NCI-H1930 (cell line): ENCODE measurements around the gene KLC1.

Source experiments
- DNase-seq, 2 experiments: peaks; one replicate each; lab custom pipeline; 2025; lab: John Stamatoyannopoulos, UW

The KLC1 gene

GRCh38 chr14:103659631-103660030 is 30.6 kb downstream of the KLC1 start:
- no peak for DNase-seq

GRCh38 chr14:103662029-103662428 is 33.0 kb downstream of the KLC1 start:
- DNase-seq, result no peak

GRCh38 chr14:103662591-103662990 is 33.6 kb downstream of the KLC1 start:
- DNase-seq, result no peak

DNA sequence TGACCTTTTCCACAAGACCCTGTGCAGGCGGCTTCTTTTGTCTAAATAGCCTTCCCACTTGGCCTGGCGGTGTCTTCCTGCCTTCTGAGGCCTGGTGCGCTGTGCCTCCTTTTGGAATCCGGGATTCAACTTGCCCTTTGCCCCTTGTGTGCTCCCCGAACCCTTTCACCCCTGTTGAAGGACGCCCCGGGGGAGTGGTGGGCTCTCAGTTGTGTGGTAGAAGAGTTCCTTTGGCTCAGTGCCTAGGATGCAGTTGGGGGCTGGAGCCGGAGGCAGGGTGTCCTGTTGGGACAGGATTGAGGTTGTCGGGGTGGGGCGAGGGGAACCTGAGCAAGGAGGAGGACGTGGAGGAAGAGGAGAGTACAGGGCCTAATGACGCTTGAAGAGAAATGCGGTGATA is 34.5 kb downstream of the KLC1 start:
- DNase-seq, result no peak

DNA sequence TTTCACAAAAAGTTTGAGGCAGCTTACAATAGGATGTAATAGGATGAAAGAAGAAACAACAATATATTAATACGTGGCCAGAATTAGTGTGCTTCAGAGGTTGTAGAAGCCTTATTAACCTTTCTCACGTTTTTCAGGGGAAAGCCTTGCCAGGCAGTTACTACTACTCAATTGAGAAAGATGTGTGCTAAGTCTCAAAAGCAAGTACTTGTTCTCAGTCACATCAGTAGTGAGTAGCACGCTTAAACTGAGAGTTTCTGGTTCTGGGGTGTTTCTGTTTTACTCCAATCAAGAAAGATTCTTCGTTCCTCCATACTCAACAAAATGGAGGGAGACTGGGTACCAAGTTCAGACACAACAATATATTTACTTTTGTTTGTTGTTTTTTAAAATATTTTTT is 38.7 kb downstream of the KLC1 start:
- no peak for DNase-seq

- DNase-seq, result no peak
These were observed 39.1 kb downstream of the KLC1 start for GRCh38 chr14:103668117-103668516.

DNA sequence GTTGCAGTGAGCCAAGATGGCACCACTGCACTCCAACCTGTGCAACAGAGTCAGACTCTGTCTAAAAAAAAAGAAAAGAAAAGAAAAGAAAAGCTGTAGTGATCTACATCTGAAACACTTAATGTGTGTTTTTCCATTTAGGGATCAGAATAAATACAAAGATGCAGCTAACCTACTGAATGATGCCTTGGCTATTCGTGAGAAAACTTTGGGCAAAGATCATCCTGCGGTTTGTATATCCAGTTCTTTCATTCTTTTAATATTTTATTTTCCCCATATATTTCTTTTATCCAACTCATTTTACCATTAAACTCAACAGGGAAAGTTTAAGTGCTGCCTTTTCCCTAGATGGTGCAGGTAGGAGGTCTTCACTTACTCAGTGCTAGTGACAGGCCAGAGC is 40.4 kb downstream of the KLC1 start:
- DNase-seq, result no peak

- no peak for DNase-seq
These were observed 42.9 kb downstream of the KLC1 start for GRCh38 chr14:103671911-103672310.

DNA sequence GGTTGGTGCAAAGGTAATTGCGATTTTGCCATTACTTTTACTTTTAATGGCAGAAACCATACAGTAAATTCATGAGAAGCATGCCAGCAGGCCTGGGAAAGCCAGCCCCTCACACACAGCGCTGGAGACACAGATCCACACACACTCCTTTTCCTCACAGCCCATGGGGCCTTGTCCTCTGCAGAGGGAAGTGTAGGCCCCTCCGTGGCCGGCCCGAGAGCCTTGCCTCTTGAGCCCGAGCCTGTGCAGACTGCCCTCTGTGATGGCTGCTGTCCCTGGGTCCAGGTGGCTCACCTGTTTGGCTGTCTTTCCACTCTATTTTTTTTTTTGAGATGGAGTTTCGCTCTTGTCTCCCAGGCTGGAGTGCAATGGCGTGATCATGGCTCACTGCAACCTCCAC is 46.9 kb downstream of the KLC1 start:
- no peak for DNase-seq

GRCh38 chr14:103676881-103677675 is 48.1 kb downstream of the KLC1 start:
- DNase-seq, result no peak

DNA sequence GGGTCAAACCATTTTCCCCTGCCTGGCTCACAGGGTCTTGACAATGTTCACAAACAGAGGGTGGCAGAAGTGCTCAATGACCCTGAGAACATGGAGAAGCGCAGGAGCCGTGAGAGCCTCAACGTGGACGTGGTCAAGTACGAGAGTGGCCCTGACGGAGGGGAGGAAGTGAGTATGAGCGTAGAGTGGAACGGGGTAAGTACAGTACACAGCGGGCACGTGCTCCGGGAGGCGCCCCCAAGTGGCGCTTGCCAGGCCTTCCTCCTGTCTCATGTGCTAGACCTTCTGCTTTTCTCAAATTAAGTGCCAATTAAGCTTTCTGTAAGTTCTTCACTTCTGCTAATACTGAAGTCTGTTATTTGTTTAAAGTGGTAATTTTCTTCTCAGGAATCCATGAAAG is 50.3 kb downstream of the KLC1 start:
- DNase-seq, result no peak

DNA sequence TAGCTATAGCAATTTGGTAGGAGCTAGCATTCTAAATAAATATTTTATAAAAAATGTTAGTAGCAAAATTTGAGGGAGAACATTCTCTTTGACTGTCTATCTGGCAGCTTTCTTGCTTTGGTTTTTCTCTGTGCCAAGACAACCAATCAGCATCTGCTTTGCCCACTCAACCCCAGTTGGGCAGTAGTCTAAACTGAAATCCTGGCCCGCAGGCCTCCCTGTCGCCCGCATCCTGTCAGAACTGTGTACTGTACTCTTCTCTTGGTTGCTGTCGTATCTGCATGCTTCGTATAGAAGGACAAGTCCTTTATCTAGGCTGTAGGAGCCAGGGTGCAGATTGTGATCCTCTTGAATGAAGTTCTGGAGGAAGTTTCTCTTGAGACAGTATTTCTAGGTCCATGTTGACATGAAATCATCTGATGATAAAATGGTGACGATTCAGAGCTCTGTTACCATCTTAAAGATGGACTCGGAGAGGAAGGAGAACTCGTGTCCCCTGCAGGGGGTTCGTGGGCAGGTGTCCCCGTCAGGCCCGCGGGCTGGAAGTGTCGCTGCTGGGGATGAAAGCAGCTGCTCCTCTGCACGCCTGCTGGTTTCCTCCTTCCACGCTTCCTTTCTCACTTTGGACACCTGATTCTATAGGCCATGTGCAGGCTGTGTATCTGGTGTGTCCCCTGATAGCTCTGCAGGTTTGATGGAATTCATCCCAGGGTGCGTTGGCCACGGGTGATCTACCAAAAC is 51.6 kb downstream of the KLC1 start:
- DNase-seq, result no peak

- DNase-seq, result no peak
These were observed 54.1 kb downstream of the KLC1 start for GRCh38 chr14:103683139-103683538.

GRCh38 chr14:103684471-103684870 is 55.5 kb downstream of the KLC1 start:
- no peak for DNase-seq

- DNase-seq, result no peak
These were observed 55.9 kb downstream of the KLC1 start for GRCh38 chr14:103684871-103685270.

DNA sequence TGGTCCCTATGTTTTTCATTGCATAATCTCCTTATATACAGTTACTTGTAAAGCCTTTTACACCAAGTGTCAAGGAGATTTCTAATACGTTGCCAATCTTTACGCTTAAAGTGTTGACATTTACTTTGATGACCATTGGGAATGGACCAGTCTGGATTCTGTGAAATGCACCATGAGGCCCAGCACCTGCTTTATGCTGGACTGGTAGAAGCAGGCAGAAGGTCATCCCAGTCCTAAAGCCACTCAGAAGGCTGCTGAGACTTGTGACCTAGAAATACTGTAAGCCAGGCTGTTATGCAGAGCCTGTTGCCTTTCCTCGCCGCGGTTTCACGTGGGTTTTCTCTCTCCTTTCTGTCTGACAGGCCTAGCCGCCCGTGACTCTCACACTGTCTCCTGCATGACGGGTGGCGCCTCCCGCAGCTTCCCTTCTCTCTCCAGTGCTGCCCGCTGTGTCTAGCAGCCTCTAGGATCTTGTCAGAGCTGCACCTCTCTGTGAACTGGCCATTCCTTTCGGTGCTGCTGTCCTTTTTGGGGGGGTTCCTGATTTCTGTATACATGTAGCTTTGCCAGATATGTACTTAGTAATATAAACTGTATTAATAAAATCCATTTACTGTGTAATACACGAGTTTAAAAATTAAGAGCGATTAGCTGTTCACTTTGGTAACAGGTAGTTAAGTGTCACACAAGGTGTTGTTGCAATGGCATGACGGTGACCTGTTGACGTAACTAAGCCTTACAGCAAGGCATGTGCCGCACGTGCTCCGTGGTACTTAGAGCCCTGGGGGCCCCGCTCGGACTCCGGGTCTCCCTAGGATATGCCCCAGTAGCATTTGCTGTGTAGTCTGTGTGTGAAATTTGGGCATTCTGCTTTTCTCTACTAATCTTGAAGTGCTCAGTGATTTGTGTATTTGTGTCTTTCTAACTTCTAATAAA is 56.5 kb downstream of the KLC1 start:
- DNase-seq, result no peak

DNA sequence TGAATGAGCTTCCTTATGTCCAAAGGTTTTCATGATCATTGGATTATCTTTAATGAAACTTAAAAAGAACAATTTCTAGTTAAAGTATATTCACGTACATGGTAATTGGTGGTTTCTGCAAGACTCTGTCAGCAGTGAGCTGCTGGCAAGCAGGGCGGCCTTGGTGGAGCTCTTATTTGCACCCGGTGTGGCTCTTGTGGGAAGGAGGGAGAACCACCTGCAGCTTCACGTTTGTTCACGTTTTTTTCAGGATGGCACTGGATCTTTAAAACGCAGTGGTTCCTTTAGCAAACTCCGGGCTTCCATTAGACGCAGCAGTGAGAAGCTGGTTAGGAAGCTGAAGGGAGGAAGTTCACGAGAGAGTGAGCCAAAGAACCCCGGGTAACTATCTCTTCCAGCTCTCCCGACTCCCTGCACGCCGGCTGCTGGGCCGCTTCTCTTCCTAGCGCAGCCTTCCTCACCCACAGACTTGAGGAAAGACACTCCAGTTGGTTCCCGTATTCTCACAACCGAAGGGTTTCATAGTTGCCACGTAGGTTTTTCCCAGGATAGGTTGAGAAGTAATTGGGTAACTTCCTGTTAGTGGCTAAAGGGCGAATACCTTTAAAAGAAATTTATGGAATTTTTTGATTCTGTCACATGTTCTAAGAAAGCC is 57.9 kb downstream of the KLC1 start:
- no peak for DNase-seq

GRCh38 chr14:103687712-103688111 is 58.7 kb downstream of the KLC1 start:
- no peak for DNase-seq

DNA sequence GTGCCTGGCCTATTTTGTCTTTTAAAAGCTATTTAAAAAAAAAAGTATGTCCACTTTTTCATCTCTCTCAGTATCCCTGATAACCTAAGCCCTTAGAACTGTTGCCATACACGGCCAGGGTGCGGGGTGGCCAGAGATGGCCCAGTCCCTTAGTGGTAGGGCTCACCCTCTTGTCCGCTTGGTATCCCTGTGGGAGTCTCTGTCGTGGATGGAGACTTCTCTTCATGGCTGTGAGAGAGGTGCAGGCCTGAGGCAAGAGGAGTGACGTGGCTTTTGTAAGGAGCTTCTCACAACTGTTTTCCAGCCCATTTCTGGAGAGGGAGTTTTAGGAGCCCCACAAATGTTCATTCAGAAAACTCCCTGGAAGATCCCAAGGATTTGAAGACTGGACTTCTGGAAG is 59.4 kb downstream of the KLC1 start:
- DNase-seq, result no peak

GRCh38 chr14:103688906-103689902 is 60.2 kb downstream of the KLC1 start:
- DNase-seq, result no peak

GRCh38 chr14:103690332-103690731 is 61.3 kb downstream of the KLC1 start:
- no peak for DNase-seq
